Psoas muscle (tissue), 8 donors: Measurements from ENCODE around the gene PRKCH. TPM values are rescaled to one million over a fixed set of nuclear protein-coding genes. Genes with fewer than 3 reads are reported as not detected.
"Not testable (repeated sequence)": the region's sequence is repeated elsewhere in the genome, so short reads cannot be mapped to it uniquely, and the experiment has no call there.

ENCODE experiments used
- ATAC-seq, 4 donors: fragments of 200-7000 bp; cut with Tn5 transposase; one replicate each; pipeline ENCODE4 v1.9.1; 2020; ENCODE audit warnings: moderate library complexity in 3 of 4, mild to moderate bottlenecking in 2 of 4
- DNase-seq, 2 donors: peaks; one replicate each; pipeline ENCODE4 v3.0.0-alpha.2; 2020
- H3K27ac ChIP-seq: fragments of 200-600 bp; one replicate; pipeline ENCODE4 v1.8.0; 2022
- H3K27me3 ChIP-seq, 3 donors: fragments of 200-600 bp in 1 of 3; one replicate each; pipeline versions ENCODE4 v1.6.1 to v1.8.0; 2013 to 2022; ENCODE audit warnings: low read length in 2 of 3, mild to moderate bottlenecking in 2 of 3, moderate library complexity in 1 of 3; ENCODE audit not compliant: insufficient read depth in 3 of 3
- H3K36me3 ChIP-seq, 2 donors: fragments of 200-600 bp in 1 of 2; one replicate each; pipeline versions ENCODE4 v1.6.1 to v1.8.0; 2013 to 2022; ENCODE audit warnings: low read depth in 1 of 2, mild to moderate bottlenecking in 1 of 2, moderate library complexity in 1 of 2; ENCODE audit not compliant: insufficient read depth in 1 of 2
- H3K4me1 ChIP-seq: fragments of 200-600 bp; one replicate; pipeline ENCODE4 v1.8.0; 2022
- H3K4me3 ChIP-seq: fragments of 200-600 bp; one replicate; pipeline ENCODE4 v1.8.0; 2022; ENCODE audit warnings: mild to moderate bottlenecking
- H3K9me3 ChIP-seq: fragments of 200-600 bp; one replicate; pipeline ENCODE4 v1.8.0; 2022
- CTCF ChIP-seq: fragments of 200-600 bp; IDR thresholded peaks from one replicate; pipeline ENCODE4 v1.8.0; 2022; ENCODE audit warnings: antibody characterized with exemption
- WGBS, 3 donors: extraction: QIAGEN DNeasy Blood & Tissue Kit; methylation state at CpG; one replicate each; pipeline versions ENCODE4 v1.1.6 to v1.1.7; 2013; 5-methylcytosine and 5-hydroxymethylcytosine counted together
- intact Hi-C, 2 donors: fragments of 100-400 bp; cut with DNase I; formaldehyde crosslinking; loops; one replicate each; pipeline versions ENCODE4 v1.11.0 to v1.14.2; 2022
- polyA plus RNA-seq, 3 donors: library from polyadenylated mRNA; stranded (reverse); fragments of 200-250 nt; gene quantifications; one replicate each; pipeline ENCODE4 v1.2.3, GENCODE V29; 2013
- total RNA-seq, 4 donors: library from RNA; stranded (reverse); fragmentation: NEBNext Ultra II Directional in 2 of 4; extraction: Animal tissue kit (Norgen Biotek cat#: 25700) in 2 of 4; gene quantifications; one replicate each; pipeline versions ENCODE4 v1.2.1 to v1.2.4, GENCODE V29; 2021 to 2023
- donor health status: healthy with polysubstance abuse.
- donor health status: DM: no; HTN: no; CAD: no; lungs with moderate emphysema.
- donor health status: Bipolar disorder and iron deficiency.
- donor health status: healthy.
- donor health status: DM: yes; HTN: yes; CAD: no.
- donor health status: DM: no; HTN: no; CAD: no.
- donor health status: DM: no; HTN: no; CAD: no.
- donor health status: DM: yes; HTN: yes; CAD: no.

PRKCH gene
- total and polyA plus RNA-seq, 7 donors, result 5.9 to 17.9 (median 11.1) TPM

- H3K27ac ChIP-seq, result no peak overlapping the region
- H3K4me3 ChIP-seq, result no peak overlapping the region
- H3K27me3 ChIP-seq, result peaks cover 0 to 11% (median 0%) of the 10 kb centered on the region in 3 donors
- 83 to 86% (median 84%) methylated on average over 3 of the region's 3 CpGs for WGBS, 3 donors
- ATAC-seq (no peak), DNase-seq (no peak)
- no peaks in the 10 kb centered on the region for H3K9me3 ChIP-seq
- no peak for TF ChIP-seq CTCF
- no peaks in the 10 kb centered on the region for H3K4me1 ChIP-seq
- no peaks in the 10 kb centered on the region for H3K36me3 ChIP-seq
- intact Hi-C loops, result loop anchor here in 1 of 2 donors (10.0 kb wide), 1 partner anchor 136 kb away; no protein-coding TSS in a partner anchor
These were observed 2.3 kb upstream of the PRKCH start for GRCh38 chr14:61319086-61319485.

- no peak for TF ChIP-seq CTCF
- Histone ChIP-seq H3K4me3 (no peak overlapping the region), H3K27me3 (peaks cover 0 to 11% (median 0%) of the 10 kb centered on the region in 3 donors), H3K27ac (no peak overlapping the region), H3K9me3 (no peaks in the 10 kb centered on the region), H3K4me1 (no peaks in the 10 kb centered on the region), H3K36me3 (no peaks in the 10 kb centered on the region)
- DNase-seq, result no peak
- ATAC-seq, result no peak
- intact Hi-C loops, result loop anchor here (10.0 kb wide), 2 partner anchors 125 to 135 kb away; no protein-coding TSS in a partner anchor
- WGBS, 3 donors, result 75 to 78% (median 77%) methylated on average over 6 of the region's 6 CpGs
These were observed 1.7 kb upstream of the PRKCH start for GRCh38 chr14:61319706-61320105.

GRCh38 chr14:61320170-61320569 is 1.2 kb upstream of the PRKCH start:
- H3K4me1 ChIP-seq, DNase-seq, H3K4me3 ChIP-seq, H3K27ac ChIP-seq, ATAC-seq, H3K36me3 ChIP-seq, H3K9me3 ChIP-seq: not testable (repeated sequence)
- H3K27me3 ChIP-seq, result peaks cover 0 to 11% (median 0%) of the 10 kb centered on the region in 3 donors
- 89 to 94% (median 93%) methylated on average over 16 of the region's 16 CpGs for WGBS, 3 donors
- intact Hi-C loops, result loop anchor here in 1 of 2 donors (10.0 kb wide), 1 partner anchor 125 kb away; no protein-coding TSS in a partner anchor

GRCh38 chr14:61320806-61321384 is 484 bp upstream of the PRKCH start:
- ATAC-seq, result peak in 2 of 4 donors; percentile 19 to 25
- TF ChIP-seq CTCF, result no peak
- no peaks in the 10 kb centered on the region for H3K4me1 ChIP-seq
- intact Hi-C loops, result loop anchor here in 1 of 2 donors (10.0 kb wide), 1 partner anchor 124 kb away; no protein-coding TSS in a partner anchor
- peaks cover 0 to 11% (median 0%) of the 10 kb centered on the region in 3 donors for H3K27me3 ChIP-seq
- peak overlapping the region; percentile 83 for H3K4me3 ChIP-seq
- DNase-seq, result peak; percentile 30 to 60
- peak overlapping the region; percentile 76 for H3K27ac ChIP-seq
- 26 to 27% (median 27%) methylated on average over 24 to 29 of the region's 29 CpGs for WGBS, 3 donors
- H3K36me3 ChIP-seq, result no peaks in the 10 kb centered on the region
- peaks cover 5% of the 10 kb centered on the region for H3K9me3 ChIP-seq

- peaks cover 0 to 11% (median 0%) of the 10 kb centered on the region in 3 donors for H3K27me3 ChIP-seq
- peak; percentile 45 to 71 for DNase-seq
- ATAC-seq, result peak; percentile 12 to 60 (median 43)
- H3K9me3 ChIP-seq, result peaks cover 7% of the 10 kb centered on the region
- no peak for TF ChIP-seq CTCF
- no peaks in the 10 kb centered on the region for H3K4me1 ChIP-seq
- intact Hi-C loops, result loop anchor here in 1 of 2 donors (10.0 kb wide), 1 partner anchor 123 kb away; no protein-coding TSS in a partner anchor
- peak overlapping the region; percentile 76 for H3K27ac ChIP-seq
- H3K36me3 ChIP-seq, result no peaks in the 10 kb centered on the region
- WGBS, 3 donors, result 3 to 5% (median 5%) methylated on average over 59 to 63 of the region's 63 CpGs
- peak overlapping the region; percentile 83 for H3K4me3 ChIP-seq
These were observed 826 bp downstream of the PRKCH start for GRCh38 chr14:61322011-61322798.
